GM12878 (cell line): ENCODE measurements around the gene UBE3C. TPM values are rescaled to one million over a fixed set of nuclear protein-coding genes. Genes with fewer than 3 reads are reported as not detected.

Experiments used
- ATAC-seq: fragments of 200-7000 bp; cut with Tn5 transposase; 3 replicates; pipeline ENCODE4 v1.9.1; 2020; ENCODE audit warnings: mild to moderate bottlenecking, moderate library complexity
- BruUV-seq: library from RNA; stranded (reverse); fragments of 400-500 nt; replicated peaks from 2 replicates; lab custom pipeline; 2021; lab: Mats Ljungman, UMichigan
- CTCF ChIA-PET: fragments of 300-600 bp; sonication (Branson Sonifier 250); formaldehyde crosslinking; extraction: SDS; loops from one replicate; lab custom pipeline; 2021; ENCODE audit warnings: inconsistent platforms; lab: Yijun Ruan, JAX
- POLR2A ChIA-PET: fragments of 350-600 bp; formaldehyde crosslinking; extraction: SDS; loops from one replicate; lab custom pipeline; 2021; ENCODE audit warnings: inconsistent platforms; lab: Charles Lee
- RAD21 ChIA-PET: fragments of 300-600 bp; sonication (Branson Sonifier 250); formaldehyde crosslinking; loops from one replicate; lab custom pipeline; 2023; ENCODE audit warnings: antibody characterized with exemption; ENCODE audit not compliant: unreplicated experiment; lab: Charles Lee
- SMC1A ChIA-PET: fragments of 300-600 bp; sonication (Branson Sonifier 250); formaldehyde crosslinking; loops from one replicate; lab custom pipeline; 2023; ENCODE audit not compliant: unreplicated experiment, uncharacterized antibody; lab: Charles Lee
- DNase-seq: peaks from one replicate; pipeline ENCODE4 v3.0.0-alpha.2; 2011; ENCODE audit warnings: low read depth, low spot score
- FAIRE-seq: peaks from 3 replicates; lab custom pipeline; 2011; peaks lifted over from hg19 to GRCh38; lab: Jason Lieb, UNC
- H2AFZ ChIP-seq: 2 replicates; pipeline ENCODE4 v1.6.0; 2011; ENCODE audit warnings: low read depth, low read length, control low read depth; ENCODE audit not compliant: control insufficient read depth
- H3K27ac ChIP-seq: 2 replicates; pipeline ENCODE4 v1.5.1; 2011; ENCODE audit warnings: control low read depth; ENCODE audit not compliant: control insufficient read depth, insufficient read depth
- H3K27me3 ChIP-seq, 2 experiments: replicated peaks in 1 of 2; 2 replicates each; pipeline versions ENCODE4 v1.6.0 to v1.6.1; 2011; ENCODE audit warnings: low read length in 1 of 2; ENCODE audit not compliant: control insufficient read depth in 2 of 2, insufficient read depth in 2 of 2
- H3K36me3 ChIP-seq, 2 experiments: 2 replicates each; pipeline ENCODE4 v1.5.1; 2011; ENCODE audit warnings: low read length in 1 of 2; ENCODE audit not compliant: control insufficient read depth in 2 of 2, insufficient read depth in 2 of 2
- H3K4me1 ChIP-seq: 2 replicates; pipeline ENCODE4 v1.6.1; 2011; ENCODE audit warnings: mild to moderate bottlenecking, low read length, moderate library complexity, mixed read lengths; ENCODE audit not compliant: control insufficient read depth, insufficient read depth
- H3K4me2 ChIP-seq: 2 replicates; pipeline ENCODE4 v1.6.0; 2011; ENCODE audit warnings: control low read depth; ENCODE audit not compliant: control insufficient read depth, insufficient read depth
- H3K4me3 ChIP-seq: fragments of 200-600 bp; sonication (generic); 2 replicates; pipeline ENCODE4 v1.5.1; 2016
- H3K79me2 ChIP-seq: 2 replicates; pipeline ENCODE4 v1.6.0; 2011; ENCODE audit warnings: low read length; ENCODE audit not compliant: control insufficient read depth, insufficient read depth
- H3K9ac ChIP-seq: 2 replicates; pipeline ENCODE4 v1.8.0; 2011; ENCODE audit warnings: low read length, control low read depth, mixed read lengths; ENCODE audit not compliant: control insufficient read depth, insufficient read depth
- H3K9me3 ChIP-seq: replicated peaks from 3 replicates; pipeline ENCODE4 v1.5.1; 2011; ENCODE audit warnings: mild to moderate bottlenecking, low read length; ENCODE audit not compliant: control insufficient read depth, insufficient read depth
- H4K20me1 ChIP-seq: 2 replicates; pipeline ENCODE4 v1.6.0; 2011; ENCODE audit not compliant: control insufficient read depth, insufficient read depth
- BMI1 ChIP-seq: fragments of 450-650 bp; IDR thresholded peaks from 2 replicates; pipeline ENCODE4 v1.6.1; 2016; ENCODE audit warnings: mild to moderate bottlenecking, moderate library complexity, borderline replicate concordance
- FOS ChIP-seq: IDR thresholded peaks from 3 replicates; pipeline ENCODE4 v1.6.1; 2011; ENCODE audit warnings: borderline replicate concordance; ENCODE audit not compliant: insufficient read length; ENCODE audit errors: extremely low read depth
- FOXK2 ChIP-seq: fragments of 450-650 bp; IDR thresholded peaks from 2 replicates; pipeline ENCODE4 v1.6.1; 2017; ENCODE audit warnings: mild to moderate bottlenecking, moderate library complexity
- PML ChIP-seq: IDR thresholded peaks from 2 replicates; pipeline ENCODE4 v1.6.1; 2012; ENCODE audit warnings: low read length, inconsistent platforms
- POLR2AphosphoS2 ChIP-seq: IDR thresholded peaks from 2 replicates; pipeline ENCODE4 v1.6.1; 2011; ENCODE audit warnings: low read depth, mild to moderate bottlenecking, low read length, improper control_type of control experiment, moderate library complexity
- RUNX3 ChIP-seq: IDR thresholded peaks from 2 replicates; pipeline ENCODE4 v1.6.1; 2012; ENCODE audit warnings: low read length, inconsistent platforms
- WRNIP1 ChIP-seq: IDR thresholded peaks from 2 replicates; pipeline ENCODE4 v1.6.1; 2011; ENCODE audit warnings: low read depth, low read length, improper control_type of control experiment, borderline replicate concordance
- whole genome bisulfite sequencing: methylation state at CpG from one replicate; pipeline ENCODE4 v1.1.6; 2016; ENCODE audit warnings: low lambda C conversion rate; ENCODE audit not compliant: insufficient replicate concordance, insufficient coverage; ENCODE audit errors: missing lambda C conversion rate; 5-methylcytosine and 5-hydroxymethylcytosine counted together
- in situ Hi-C: fragments of 300-500 bp; cut with MboI; formaldehyde crosslinking; loops from 9 replicates; pipeline ENCODE4 v1.14.3; 2018; ENCODE audit warnings: mixed read lengths
- intact Hi-C: fragments of 100-400 bp; cut with micrococcal nuclease; formaldehyde crosslinking; loops from one replicate; pipeline ENCODE4 v1.14.2; 2022; ENCODE audit not compliant: unreplicated experiment
- polyA plus RNA-seq, 11 experiments: library from polyadenylated mRNA; depleted of rRNA in 4 of 11; unstranded in 6 of 11; stranded (reverse) in 5 of 11; fragments of >200 nt; fragmentation: Nextera tagmentation in 4 of 11; fragmentation: Illumina TruSeq in 1 of 11; extraction: Ambion mirVana in 4 of 11; extraction: Trizol in 1 of 11; gene quantifications; 1 replicate in 1 of 11; 2 replicates in 10 of 11; pipeline versions ENCODE4 v1.2.1 to v1.2.3, GENCODE V29; 2011 to 2016; ENCODE audit warnings: inconsistent platforms in 2 of 11, missing spikeins in 2 of 11, low read depth in 1 of 11
- total RNA-seq, 4 experiments: library from RNA; depleted of rRNA in 3 of 4; stranded (reverse); fragments of >200 nt in 3 of 4; fragmentation: Illumina TruSeq in 1 of 4; extraction: Trizol in 1 of 4; gene quantifications; 2 replicates each; pipeline versions ENCODE4 v1.2.1 to v1.2.3, GENCODE V29; 2013 to 2021

The UBE3C gene
- total and polyA plus RNA-seq, 10 of the 15 experiments (the other 5 are each of a cell fraction or from before 2014, with no cell fraction given), result 7.9 to 65.9 (median 45.2) TPM

GRCh38 chr7:157150882-157151281, 12.2 kb downstream of the UBE3C start:
- H3K9ac ChIP-seq, result no peak overlapping the region

GRCh38 chr7:157151626-157152339, 13.1 kb downstream of the UBE3C start:
- BruUV-seq, result no TSS peak
- Histone ChIP-seq H4K20me1 (peaks cover 7% of the 10 kb centered on the region; the same call in 1 of the 2 replicates), H3K4me2 (no peak overlapping the region), H3K9me3 (no peaks in the 10 kb centered on the region; the same call in 2 of the 3 replicates), H3K79me2 (peaks cover 92% of the 10 kb centered on the region), H3K4me3 (no peak overlapping the region), H3K36me3 (peaks cover 0 to 8% of the 10 kb centered on the region in 2 experiments; a peak in 1 of 4 replicates), H3K4me1 (peaks cover 3% of the 10 kb centered on the region; the same call in 1 of the 2 replicates), H3K9ac (no peak overlapping the region)
- no peak for DNase-seq
- POLR2A ChIA-PET, result interaction anchor here (1.2 kb wide), 1 partner anchor 11 kb away, joined by 3 read pairs; no protein-coding TSS in a partner anchor
- FAIRE-seq, result no peak
- WGBS, result 86% methylated on average over 5 of the region's 5 CpGs
- in situ Hi-C loops, result no loop called here
- TF ChIP-seq POLR2AphosphoS2 (no peak), BMI1 (0 out of 2 replicates have a peak, but pooled peaks have one; percentile 24)
- TF ChIP-seq, all 136 proteins: peak for 1
- H2AFZ ChIP-seq, result no peak overlapping the region
- CTCF ChIA-PET, result interaction anchor here (1.0 kb wide), 1 partner anchor 183 kb away, joined by 4 read pairs; no protein-coding TSS in a partner anchor
- RAD21 ChIA-PET, result no interaction called here
- no peaks in the 10 kb centered on the region for H3K27me3 ChIP-seq
- intact Hi-C loops, result no loop called here
- no peak overlapping the region for H3K27ac ChIP-seq
- SMC1A ChIA-PET, result interaction anchor here (1.5 kb wide), 1 partner anchor 9 kb away, joined by 4 read pairs; no protein-coding TSS in a partner anchor
- no peak for ATAC-seq

More at GRCh38 chr7:157150882-157151281, 12.2 kb downstream of the UBE3C start:
- ChIA-PET POLR2A (no interaction called here), SMC1A (interaction anchor here (1.5 kb wide), 1 partner anchor 8 kb away, joined by 4 read pairs; no protein-coding TSS in a partner anchor), CTCF (interaction anchor here (0.9 to 1.1 kb wide), 3 partner anchors 9 to 182 kb away, joined by 3 to 4 read pairs (median 3); no protein-coding TSS in a partner anchor), RAD21 (no interaction called here)
- TF ChIP-seq FOXK2 (no peak), RUNX3 (no peak), WRNIP1 (no peak), FOS (no peak), PML (no peak)
- FAIRE-seq, result no peak
- Histone ChIP-seq H3K27me3 (no peaks in the 10 kb centered on the region), H4K20me1 (peaks cover 7% of the 10 kb centered on the region; the same call in 1 of the 2 replicates), H3K36me3 (peaks cover 0 to 8% of the 10 kb centered on the region in 2 experiments; a peak in 1 of 4 replicates), H3K4me1 (peaks cover 3% of the 10 kb centered on the region; the same call in 1 of the 2 replicates), H3K4me3 (no peak overlapping the region), H3K27ac (no peak overlapping the region), H3K4me2 (no peak overlapping the region), H3K9me3 (no peaks in the 10 kb centered on the region; the same call in 2 of the 3 replicates), H2AFZ (no peak overlapping the region), H3K79me2 (peaks cover 91% of the 10 kb centered on the region)
- in situ Hi-C loops, result no loop called here
- DNase-seq, result no peak
- intact Hi-C loops, result no loop called here
- 89% methylated on average over 15 of the region's 15 CpGs for WGBS
- BruUV-seq, result no TSS peak
- no peak for ATAC-seq
